Eye (tissue), 1 donor: ENCODE measurements around the gene WIZ.
A peak's percentile ranks its signal among the peaks of the same experiment; 100 is the strongest.
"Not testable (repeated sequence)": the region's sequence is repeated elsewhere in the genome, so short reads cannot be mapped to it uniquely, and the experiment has no call there.

Source experiments
- DNase-seq: peaks from one replicate; pipeline ENCODE4 v3.0.0-alpha.2; 2015

Gene WIZ

GRCh38 chr19:15449620-15450527 is at the start of gene WIZ:
WIZ (minus strand) TSS chr19:15449956; CDS start chr19:15448307, 1,649 bp downstream.
- DNase-seq = peak; percentile 89

GRCh38 chr19:15498910-15499309 is 49.2 kb upstream of the WIZ start:
- no peak for DNase-seq

GRCh38 chr19:15498156-15498858 is 48.6 kb upstream of the WIZ start:
- no peak for DNase-seq

GRCh38 chr19:15495151-15495550 is 45.4 kb upstream of the WIZ start:
- DNase-seq = no peak

- DNase-seq = no peak
These were observed 38.9 kb upstream of the WIZ start for GRCh38 chr19:15488489-15489226.

- no peak for DNase-seq
These were observed 37.3 kb upstream of the WIZ start for GRCh38 chr19:15487038-15487437.

- DNase-seq = not testable (repeated sequence)
These were observed 36.0 kb upstream of the WIZ start for GRCh38 chr19:15485768-15486167.

- not testable (repeated sequence) for DNase-seq
These were observed 31.2 kb upstream of the WIZ start for GRCh38 chr19:15480996-15481395.

- peak; percentile 14 for DNase-seq
These were observed 29.9 kb upstream of the WIZ start, which contains the start of gene PGLYRP2 for GRCh38 chr19:15479391-15480345. PGLYRP2 (minus strand) TSS chr19:15479501; CDS start chr19:15479371, 130 bp downstream.

- DNase-seq = no peak
These were observed 26.6 kb upstream of the WIZ start for GRCh38 chr19:15476325-15476724.

GRCh38 chr19:15475611-15476010 is 25.9 kb upstream of the WIZ start:
- no peak for DNase-seq

GRCh38 chr19:15475169-15475568 is 25.4 kb upstream of the WIZ start:
- no peak for DNase-seq

GRCh38 chr19:15473821-15474220 is 24.1 kb upstream of the WIZ start:
- not testable (repeated sequence) for DNase-seq

GRCh38 chr19:15471639-15472101 is 21.9 kb upstream of the WIZ start:
- DNase-seq = no peak

- no peak for DNase-seq
These were observed 19.9 kb upstream of the WIZ start for GRCh38 chr19:15469513-15470297.

GRCh38 chr19:15468675-15469512 is 19.1 kb upstream of the WIZ start:
- DNase-seq = no peak

- DNase-seq = no peak
These were observed 18.0 kb upstream of the WIZ start for GRCh38 chr19:15467734-15468214.

GRCh38 chr19:15466851-15467733 is 17.3 kb upstream of the WIZ start:
- no peak for DNase-seq
